ENCODE measurements around the gene GALP. TPM values are rescaled to one million over a fixed set of nuclear protein-coding genes. Genes with fewer than 3 reads are reported as not detected.
"Not testable (repeated sequence)": the region's sequence is repeated elsewhere in the genome, so short reads cannot be mapped to it uniquely, and the experiment has no call there.

GALP gene
- total RNA-seq, 1 experiment from 2014 or later = not detected

DNA sequence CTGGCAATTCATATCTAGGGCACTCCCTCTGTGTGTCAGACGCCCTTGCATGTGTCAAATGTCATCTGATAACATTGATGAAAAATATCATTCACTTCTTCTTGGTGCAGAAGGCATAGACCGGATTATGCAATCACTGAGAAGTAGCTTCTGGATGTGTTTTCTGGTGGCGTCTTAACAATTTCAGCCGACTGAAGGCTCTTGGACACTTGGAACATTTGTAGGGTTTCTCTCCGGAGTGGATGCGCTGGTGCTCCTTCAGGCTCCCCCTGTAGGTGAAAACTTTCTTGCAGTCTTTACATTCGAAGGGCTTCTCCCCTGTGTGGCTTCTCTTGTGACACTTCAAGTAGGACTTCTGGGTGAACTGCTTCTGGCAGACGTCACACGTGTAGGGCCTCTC, 45.6 kb downstream of the GALP start:
- not testable (repeated sequence) for H3K4me3 Mint-ChIP-seq; H2BK5ac ChIP-seq (ENCODE audit: insufficient read length, low read length); H3K4ac ChIP-seq (ENCODE audit: low read depth, low read length); H3K23me2 ChIP-seq (ENCODE audit: insufficient read length, low read depth, low read length, poor library complexity, severe bottlenecking); H3K4me2 ChIP-seq (ENCODE audit: insufficient read depth, insufficient read length, low read length); H3K79me2 ChIP-seq (ENCODE audit: insufficient read depth, low read length); H3K56ac ChIP-seq (ENCODE audit: insufficient read length, low read depth, low read length); H4K20me1 ChIP-seq (ENCODE audit: control insufficient read depth, insufficient read depth, insufficient read length); H3K9ac ChIP-seq (ENCODE audit: extremely low read depth, insufficient read length, low read length); H3K4me1 ChIP-seq (ENCODE audit: insufficient read depth, low read length); H3K9me3 ChIP-seq (ENCODE audit: control insufficient read depth, low read depth, low read length); H4K91ac ChIP-seq (ENCODE audit: insufficient read length, low read depth, low read length); H2AFZ ChIP-seq (ENCODE audit: low read length); H3K36me3 Mint-ChIP-seq (ENCODE audit: insufficient read depth in 1 of 3, low read depth in 3 of 3); H3K4me1 Mint-ChIP-seq; H3K23ac ChIP-seq (ENCODE audit: insufficient read length, low read depth, low read length); H4K8ac ChIP-seq (replicated peaks; ENCODE audit: insufficient read length, low read depth, low read length); H3K79me1 ChIP-seq (ENCODE audit: insufficient read depth, low read depth, low read length, poor library complexity, severe bottlenecking); H2BK120ac ChIP-seq (ENCODE audit: low read depth, low read length, poor library complexity, severe bottlenecking); H3T11ph ChIP-seq (ENCODE audit: low read length); H3K18ac ChIP-seq (ENCODE audit: insufficient read length, low read depth, low read length); H2BK20ac ChIP-seq (ENCODE audit: low read depth, low read length, poor library complexity, severe bottlenecking); H3K27ac ChIP-seq (ENCODE audit: insufficient read length, low read depth, low read length); H2BK12ac ChIP-seq (ENCODE audit: insufficient read length, low read depth, low read length); H2AK5ac ChIP-seq (ENCODE audit: insufficient read length, low read length); H2BK15ac ChIP-seq (ENCODE audit: low read depth, low read length); H3K27me3 Mint-ChIP-seq (ENCODE audit: low read depth); H3K27ac Mint-ChIP-seq; H3K14ac ChIP-seq (ENCODE audit: insufficient read depth, low read length); H3K27me3 ChIP-seq (ENCODE audit: insufficient read depth, low read length); H4K5ac ChIP-seq (ENCODE audit: insufficient read length, low read depth, low read length)
- TF ChIP-seq CTCF (conservative IDR thresholded peaks at IDR 0.05) = peak; percentile 63
- no CpG with 5 or more reads among the region's 9 CpGs for whole genome bisulfite sequencing (ENCODE audit: extremely low coverage, insufficient read length, low lambda C conversion rate)
- peaks cover 0 to 16% of the 10 kb centered on the region in 2 experiments; a peak in 2 of 5 replicates for H3K9me3 Mint-ChIP-seq
- peak; percentile 43 for DNase-seq

Measured in H9 (cell line).